ENCODE results near the gene GPHB5.
"Not testable (repeated sequence)": the region's sequence is repeated elsewhere in the genome, so short reads cannot be mapped to it uniquely, and the experiment has no call there.

DNA sequence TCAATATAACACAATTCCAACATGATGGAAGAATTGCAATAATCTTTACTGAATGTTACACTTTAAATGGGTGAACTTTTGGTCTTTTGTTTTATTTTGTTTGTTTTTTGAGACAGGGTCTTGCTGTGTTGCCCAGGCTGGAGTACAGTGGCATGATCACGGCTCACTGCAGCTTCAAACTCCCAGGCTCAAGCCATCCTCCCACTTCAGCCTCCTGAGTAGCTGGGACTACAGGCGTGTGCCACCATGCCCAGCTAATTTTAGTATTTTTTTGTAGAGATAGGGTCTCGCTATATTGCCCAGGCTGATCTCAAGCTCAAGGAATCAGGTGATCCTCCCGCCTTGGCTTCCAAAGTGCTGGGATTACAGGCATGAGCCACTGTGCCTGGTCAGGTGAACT, 38.8 kb downstream of the GPHB5 start:
- TF ChIP-seq, protein P1, sequence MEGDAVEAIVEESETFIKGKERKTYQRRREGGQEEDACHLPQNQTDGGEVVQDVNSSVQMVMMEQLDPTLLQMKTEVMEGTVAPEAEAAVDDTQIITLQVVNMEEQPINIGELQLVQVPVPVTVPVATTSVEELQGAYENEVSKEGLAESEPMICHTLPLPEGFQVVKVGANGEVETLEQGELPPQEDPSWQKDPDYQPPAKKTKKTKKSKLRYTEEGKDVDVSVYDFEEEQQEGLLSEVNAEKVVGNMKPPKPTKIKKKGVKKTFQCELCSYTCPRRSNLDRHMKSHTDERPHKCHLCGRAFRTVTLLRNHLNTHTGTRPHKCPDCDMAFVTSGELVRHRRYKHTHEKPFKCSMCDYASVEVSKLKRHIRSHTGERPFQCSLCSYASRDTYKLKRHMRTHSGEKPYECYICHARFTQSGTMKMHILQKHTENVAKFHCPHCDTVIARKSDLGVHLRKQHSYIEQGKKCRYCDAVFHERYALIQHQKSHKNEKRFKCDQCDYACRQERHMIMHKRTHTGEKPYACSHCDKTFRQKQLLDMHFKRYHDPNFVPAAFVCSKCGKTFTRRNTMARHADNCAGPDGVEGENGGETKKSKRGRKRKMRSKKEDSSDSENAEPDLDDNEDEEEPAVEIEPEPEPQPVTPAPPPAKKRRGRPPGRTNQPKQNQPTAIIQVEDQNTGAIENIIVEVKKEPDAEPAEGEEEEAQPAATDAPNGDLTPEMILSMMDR (IDR thresholded peaks at IDR 0.05): not testable (repeated sequence)
- TF ChIP-seq EP300, POLR2AphosphoS5 (IDR thresholded peaks at IDR 0.05): not testable (repeated sequence)

All from stomach (tissue), 4 donors.